SU-DHL-6 (cell line): ENCODE measurements around the gene BDNF.

Experiments
- H2AFZ ChIP-seq: fragments of 200-600 bp; sonication (generic); 2 replicates; pipeline ENCODE4 v1.6.1; 2014; ENCODE audit warnings: low read depth, mild to moderate bottlenecking, moderate library complexity, mixed read lengths, antibody characterized with exemption, low read length; ENCODE audit not compliant: severe bottlenecking
- H3F3A ChIP-seq: fragments of 200-600 bp; shearing (Covaris generic); 2 replicates; pipeline ENCODE4 v1.6.0; 2016; ENCODE audit warnings: antibody characterized with exemption, mild to moderate bottlenecking; ENCODE audit not compliant: insufficient read depth
- H3K27ac ChIP-seq: fragments of 200-600 bp; sonication (generic); 2 replicates; pipeline ENCODE4 v1.5.1; 2016; ENCODE audit warnings: low read depth, mild to moderate bottlenecking, low read length, moderate library complexity, mixed read lengths
- H3K27me3 ChIP-seq: fragments of 200-600 bp; sonication (generic), shearing (Covaris generic); 2 replicates; pipeline ENCODE4 v1.6.0; 2014; ENCODE audit warnings: mild to moderate bottlenecking, low read length
- H3K36me3 ChIP-seq: fragments of 200-600 bp; sonication (generic); 2 replicates; pipeline ENCODE4 v1.6.1; 2014; ENCODE audit warnings: mild to moderate bottlenecking, low read length, mixed read lengths
- H3K4me2 ChIP-seq: fragments of 300-600, 200-600 bp; shearing (Covaris generic), sonication (generic); 2 replicates; pipeline ENCODE4 v1.6.0; 2014; ENCODE audit warnings: low read length, low read depth, mild to moderate bottlenecking; ENCODE audit not compliant: poor library complexity, severe bottlenecking
- H3K4me3 ChIP-seq: fragments of 200-600 bp; sonication (generic); 2 replicates; pipeline ENCODE4 v1.5.1; 2014; ENCODE audit warnings: antibody characterized with exemption, low read length, mild to moderate bottlenecking, mixed read lengths; ENCODE audit not compliant: insufficient read depth, poor library complexity, severe bottlenecking
- H3K79me2 ChIP-seq: fragments of 200-600 bp; sonication (generic); 2 replicates; pipeline ENCODE4 v1.6.1; 2014; ENCODE audit warnings: mild to moderate bottlenecking, low read length, moderate library complexity; ENCODE audit not compliant: insufficient read depth
- H3K9ac ChIP-seq: fragments of 200-600 bp; sonication (generic); 2 replicates; pipeline ENCODE4 v1.7.0; 2014; ENCODE audit warnings: mild to moderate bottlenecking, low read length
- H3K9me2 ChIP-seq: fragments of 200-600 bp; sonication (generic); replicated peaks from 2 replicates; pipeline ENCODE4 v1.6.1; 2014; ENCODE audit warnings: low read length; ENCODE audit not compliant: insufficient read depth
- H3K9me3 ChIP-seq: fragments of 200-600 bp; sonication (generic); 2 replicates; pipeline ENCODE4 v1.6.1; 2014; ENCODE audit warnings: low read length, mixed read lengths; ENCODE audit not compliant: insufficient read depth
- H4K20me1 ChIP-seq: fragments of 200-600 bp; sonication (generic); 2 replicates; pipeline ENCODE4 v1.6.1; 2014; ENCODE audit warnings: low read depth, mild to moderate bottlenecking, antibody characterized with exemption, low read length, moderate library complexity, mixed read lengths
- EZH2phosphoT487 ChIP-seq: fragments of 200-600 bp; sonication (generic), shearing (Covaris generic); conservative IDR thresholded peaks from 2 replicates; pipeline ENCODE4 v1.6.1; 2018; ENCODE audit warnings: mild to moderate bottlenecking, antibody characterized with exemption, low read length, moderate library complexity, mixed read lengths
- TF ChIP-seq, protein P1 (sequence below): fragments of 200-600 bp; sonication (generic); IDR thresholded peaks from one replicate; pipeline ENCODE4 v1.5.1; 2017; ENCODE audit warnings: antibody characterized with exemption, mild to moderate bottlenecking, low read length, moderate library complexity; ENCODE audit not compliant: insufficient read depth, poor library complexity, severe bottlenecking

The BDNF gene

DNA sequence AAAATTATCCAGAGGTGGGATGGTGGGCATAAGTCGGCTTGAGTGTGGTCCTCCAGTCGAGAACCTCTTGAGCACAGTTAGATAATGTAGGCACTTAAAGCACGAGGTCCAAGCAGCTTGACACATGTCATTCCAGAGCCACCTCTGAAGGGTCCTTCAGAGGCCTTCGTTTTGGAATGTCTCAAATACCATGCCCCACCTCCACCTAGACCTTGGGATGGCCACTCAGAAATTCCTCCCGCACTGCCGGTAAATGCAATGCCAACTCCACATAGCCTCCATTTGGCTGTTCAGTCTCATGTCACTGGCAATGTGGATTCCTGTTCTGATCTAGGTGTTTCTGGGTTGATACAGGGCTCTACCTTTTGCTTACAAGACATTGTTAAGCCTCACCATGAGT is 43.9 kb downstream of the BDNF start:
- Histone ChIP-seq H3K79me2 (no peaks in the 10 kb centered on the region), H3K9ac (no peak overlapping the region), H3K4me2 (no peak overlapping the region), H3F3A (no peaks in the 10 kb centered on the region), H3K27ac (no peak overlapping the region), H3K4me3 (no peak overlapping the region), H4K20me1 (no peaks in the 10 kb centered on the region), H3K9me2 (no peaks in the 10 kb centered on the region), H2AFZ (no peak overlapping the region), H3K27me3 (no peaks in the 10 kb centered on the region), H3K36me3 (no peaks in the 10 kb centered on the region), H3K9me3 (no peaks in the 10 kb centered on the region)
- TF ChIP-seq, protein P1, sequence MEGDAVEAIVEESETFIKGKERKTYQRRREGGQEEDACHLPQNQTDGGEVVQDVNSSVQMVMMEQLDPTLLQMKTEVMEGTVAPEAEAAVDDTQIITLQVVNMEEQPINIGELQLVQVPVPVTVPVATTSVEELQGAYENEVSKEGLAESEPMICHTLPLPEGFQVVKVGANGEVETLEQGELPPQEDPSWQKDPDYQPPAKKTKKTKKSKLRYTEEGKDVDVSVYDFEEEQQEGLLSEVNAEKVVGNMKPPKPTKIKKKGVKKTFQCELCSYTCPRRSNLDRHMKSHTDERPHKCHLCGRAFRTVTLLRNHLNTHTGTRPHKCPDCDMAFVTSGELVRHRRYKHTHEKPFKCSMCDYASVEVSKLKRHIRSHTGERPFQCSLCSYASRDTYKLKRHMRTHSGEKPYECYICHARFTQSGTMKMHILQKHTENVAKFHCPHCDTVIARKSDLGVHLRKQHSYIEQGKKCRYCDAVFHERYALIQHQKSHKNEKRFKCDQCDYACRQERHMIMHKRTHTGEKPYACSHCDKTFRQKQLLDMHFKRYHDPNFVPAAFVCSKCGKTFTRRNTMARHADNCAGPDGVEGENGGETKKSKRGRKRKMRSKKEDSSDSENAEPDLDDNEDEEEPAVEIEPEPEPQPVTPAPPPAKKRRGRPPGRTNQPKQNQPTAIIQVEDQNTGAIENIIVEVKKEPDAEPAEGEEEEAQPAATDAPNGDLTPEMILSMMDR, result no peak
- TF ChIP-seq EZH2phosphoT487, result no peak

DNA sequence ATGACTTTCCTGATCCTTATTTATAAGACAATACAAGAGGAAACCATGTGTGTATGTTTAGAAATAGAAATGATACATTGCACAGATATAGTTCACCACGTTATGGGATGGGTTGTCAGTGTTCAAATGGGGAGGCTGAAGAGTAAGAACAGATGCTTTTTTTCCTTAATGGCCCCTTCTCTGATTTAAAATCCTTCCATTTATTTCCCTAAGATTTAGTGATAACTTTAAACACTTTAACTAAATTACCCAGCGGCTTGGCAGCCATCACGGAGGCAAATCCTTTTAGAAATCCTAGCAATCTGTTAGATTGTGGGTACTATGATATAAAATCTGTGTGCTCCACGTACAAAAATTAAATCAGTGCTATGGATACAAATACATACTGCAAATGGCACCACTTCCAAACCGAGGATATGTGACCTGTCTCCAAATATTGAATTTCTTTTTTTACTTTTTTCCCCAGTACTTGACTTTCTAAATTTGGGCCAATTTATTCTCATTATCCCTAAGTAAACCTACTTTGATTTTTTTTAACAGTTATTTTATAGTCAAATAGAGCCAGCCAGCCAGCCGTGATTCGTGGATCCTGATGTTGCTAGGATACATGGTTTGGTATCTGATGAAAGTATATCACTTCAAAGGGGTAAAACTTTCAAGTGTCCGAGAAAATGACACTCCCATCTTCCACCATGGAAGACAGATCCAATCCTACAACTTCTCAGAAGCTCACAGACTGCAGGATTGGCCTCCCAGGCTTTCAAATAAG is 46.1 kb downstream of the BDNF start:
- Histone ChIP-seq H2AFZ (no peak overlapping the region), H3K79me2 (no peaks in the 10 kb centered on the region), H3K36me3 (no peaks in the 10 kb centered on the region), H3K9ac (no peak overlapping the region), H3K27ac (no peak overlapping the region), H3F3A (no peaks in the 10 kb centered on the region), H4K20me1 (no peaks in the 10 kb centered on the region), H3K9me2 (no peaks in the 10 kb centered on the region), H3K4me2 (no peak overlapping the region), H3K9me3 (no peaks in the 10 kb centered on the region), H3K4me3 (no peak overlapping the region), H3K27me3 (no peaks in the 10 kb centered on the region)
- TF ChIP-seq EZH2phosphoT487, result no peak
- TF ChIP-seq, protein P1, result no peak

DNA sequence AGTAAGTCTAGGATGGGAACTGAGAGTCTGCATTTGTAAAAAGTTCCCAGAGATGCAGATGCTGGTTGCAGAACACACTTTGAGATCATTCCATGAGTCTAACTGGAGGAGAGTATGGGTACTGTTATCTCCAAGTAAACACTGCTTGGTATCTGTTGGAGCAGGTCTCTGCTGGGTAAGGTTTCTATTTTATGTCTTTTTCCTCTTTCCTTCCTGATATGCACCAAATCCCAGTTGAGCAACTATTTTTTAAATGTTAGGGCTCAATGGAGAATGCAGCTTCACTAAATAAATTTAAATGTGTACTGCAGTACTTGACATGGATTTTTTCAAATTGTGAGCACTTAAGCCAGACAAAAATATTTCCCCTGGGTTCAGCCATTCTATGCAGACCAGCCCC is 48.5 kb downstream of the BDNF start:
- H3K4me3 ChIP-seq, result no peak overlapping the region
- H3K4me2 ChIP-seq, result no peak overlapping the region
- no peaks in the 10 kb centered on the region for H3K36me3 ChIP-seq
- no peaks in the 10 kb centered on the region for H3K27me3 ChIP-seq
- no peaks in the 10 kb centered on the region for H3K9me2 ChIP-seq
- no peaks in the 10 kb centered on the region for H3F3A ChIP-seq
- TF ChIP-seq, protein P1, result no peak
- TF ChIP-seq EZH2phosphoT487, result no peak
- no peak overlapping the region for H3K27ac ChIP-seq
- no peaks in the 10 kb centered on the region for H4K20me1 ChIP-seq
- H3K79me2 ChIP-seq, result no peaks in the 10 kb centered on the region
- H3K9ac ChIP-seq, result no peak overlapping the region
- no peaks in the 10 kb centered on the region for H3K9me3 ChIP-seq
- H2AFZ ChIP-seq, result no peak overlapping the region
